Measurements from ENCODE around the gene LCE2A.
"Not testable (repeated sequence)": the region's sequence is repeated elsewhere in the genome, so short reads cannot be mapped to it uniquely, and the experiment has no call there.

Gene LCE2A

DNA sequence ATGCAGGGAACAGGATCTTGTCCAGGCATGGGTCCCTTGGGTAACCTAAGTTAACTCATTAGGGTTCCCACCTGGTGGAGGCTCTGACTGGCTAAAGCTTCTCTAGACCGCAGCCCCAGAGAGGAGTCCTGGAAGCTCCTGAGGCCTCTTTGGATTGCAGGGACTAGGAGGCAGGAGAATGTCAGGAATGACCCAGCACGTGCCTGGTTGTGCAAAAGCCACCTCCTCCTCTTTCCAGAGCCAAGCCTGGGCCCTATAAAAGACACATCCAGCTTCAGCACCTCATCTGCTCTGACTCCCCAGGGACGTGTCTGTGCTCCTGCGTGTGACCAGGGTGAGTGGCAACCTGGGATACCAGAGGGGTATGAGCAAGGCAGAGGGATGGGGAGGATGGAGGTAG is 12.3 kb upstream of the LCE2A start, which contains the start of gene LCE2B:
Gene LCE2B, plus strand, starts transcription at position 301 of the 400 bp plus-strand sequence. CDS start 721 bp downstream, outside the sequence.
- not testable (repeated sequence) for H3K9me3 ChIP-seq (ENCODE audit: low read length); H3K4me3 ChIP-seq (ENCODE audit: low read length); H2AFZ ChIP-seq (ENCODE audit: low read depth, low read length); H3K4me1 ChIP-seq (ENCODE audit: insufficient read depth, low read length); H3K27me3 ChIP-seq (ENCODE audit: insufficient read depth, low read length); H3K36me3 ChIP-seq (ENCODE audit: insufficient read depth, low read length)

DNA sequence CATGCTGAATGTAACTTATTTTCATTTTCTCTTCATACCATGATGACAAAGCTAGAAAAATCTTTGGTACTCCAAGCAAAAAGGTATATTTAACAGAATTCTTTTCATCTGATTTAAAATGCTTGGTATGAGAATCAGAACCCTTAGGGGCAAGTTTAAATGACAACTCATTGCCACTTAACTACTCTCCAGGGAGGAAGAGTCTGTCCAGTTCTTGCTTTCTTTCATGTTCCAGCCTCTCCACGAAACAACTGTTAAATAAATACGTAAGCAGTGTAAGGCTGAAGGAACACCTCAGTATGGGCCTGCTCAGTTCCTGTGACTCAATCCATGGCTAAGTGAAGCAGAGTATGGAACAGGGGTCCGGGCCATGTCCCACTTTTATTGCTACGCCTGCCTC is 1.6 kb downstream of the LCE2A start:
- Histone ChIP-seq H2AFZ (ENCODE audit: low read depth, low read length) (no peak overlapping the region), H3K36me3 (ENCODE audit: insufficient read depth, low read length) (no peaks in the 10 kb centered on the region), H3K27me3 (ENCODE audit: insufficient read depth, low read length) (no peaks in the 10 kb centered on the region), H3K4me3 (ENCODE audit: low read length) (no peak overlapping the region), H3K4me1 (ENCODE audit: insufficient read depth, low read length) (no peaks in the 10 kb centered on the region), H3K9me3 (ENCODE audit: low read length) (no peaks in the 10 kb centered on the region)

DNA sequence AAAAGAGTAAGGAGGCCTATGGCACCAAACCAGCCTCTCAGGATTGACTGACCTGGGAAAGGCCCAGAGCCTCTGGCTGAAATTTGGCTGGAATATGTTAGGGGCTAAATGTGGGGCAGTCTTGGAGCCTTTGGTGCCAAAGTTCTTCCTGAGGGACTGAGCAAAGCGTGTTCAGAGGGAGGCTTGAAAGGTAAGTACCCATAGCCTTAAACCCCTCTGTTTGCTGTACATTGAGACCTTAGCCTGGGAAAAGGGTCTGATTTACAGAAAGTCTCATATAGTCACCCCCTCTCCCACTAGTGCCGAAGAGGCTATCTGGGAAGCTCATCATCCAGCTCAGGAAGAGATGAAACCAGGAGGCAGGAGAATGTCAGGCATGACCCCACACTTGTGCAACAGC is 9.7 kb downstream of the LCE2A start, which contains the start of gene LCE4A:
Gene LCE4A, plus strand, starts transcription at position 301 of the 400 bp plus-strand sequence. CDS start 916 bp downstream, outside the sequence.
- no peak within 1 kb of the TSS for H3K4me3 ChIP-seq (ENCODE audit: low read length)
- no peaks in the 10 kb centered on the region for H3K27me3 ChIP-seq (ENCODE audit: insufficient read depth, low read length)
- no peak within 1 kb of the TSS for H2AFZ ChIP-seq (ENCODE audit: low read depth, low read length)
- no peaks in the 10 kb centered on the region for H3K4me1 ChIP-seq (ENCODE audit: insufficient read depth, low read length)
- H3K9me3 ChIP-seq (ENCODE audit: low read length): no peaks in the 10 kb centered on the region
- no peaks in the 10 kb centered on the region for H3K36me3 ChIP-seq (ENCODE audit: insufficient read depth, low read length)

DNA sequence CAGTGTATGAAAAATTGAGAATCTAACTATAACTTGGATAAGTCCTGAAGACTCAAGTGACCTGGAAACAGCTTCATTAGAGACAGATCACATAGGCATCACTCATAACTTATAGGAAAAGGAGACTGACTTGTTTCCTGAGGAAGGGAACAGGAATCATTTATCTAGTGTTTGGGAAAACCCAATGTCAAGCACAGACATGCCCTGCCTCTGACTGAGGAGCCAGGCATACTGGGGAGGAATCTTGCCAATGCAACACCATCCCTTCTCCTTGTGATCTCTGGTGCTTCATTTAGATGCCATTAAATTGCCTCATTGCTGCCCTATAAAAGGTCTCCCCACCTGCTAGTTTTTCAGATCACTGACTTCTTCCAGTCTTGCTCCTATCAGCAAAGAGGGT is 20.1 kb downstream of the LCE2A start:
- Histone ChIP-seq H3K4me1 (ENCODE audit: insufficient read depth, low read length) (no peaks in the 10 kb centered on the region), H3K36me3 (ENCODE audit: insufficient read depth, low read length) (no peaks in the 10 kb centered on the region), H3K27me3 (ENCODE audit: insufficient read depth, low read length) (no peaks in the 10 kb centered on the region), H2AFZ (ENCODE audit: low read depth, low read length) (no peak overlapping the region), H3K4me3 (ENCODE audit: low read length) (no peak overlapping the region), H3K9me3 (ENCODE audit: low read length) (no peaks in the 10 kb centered on the region)

DNA sequence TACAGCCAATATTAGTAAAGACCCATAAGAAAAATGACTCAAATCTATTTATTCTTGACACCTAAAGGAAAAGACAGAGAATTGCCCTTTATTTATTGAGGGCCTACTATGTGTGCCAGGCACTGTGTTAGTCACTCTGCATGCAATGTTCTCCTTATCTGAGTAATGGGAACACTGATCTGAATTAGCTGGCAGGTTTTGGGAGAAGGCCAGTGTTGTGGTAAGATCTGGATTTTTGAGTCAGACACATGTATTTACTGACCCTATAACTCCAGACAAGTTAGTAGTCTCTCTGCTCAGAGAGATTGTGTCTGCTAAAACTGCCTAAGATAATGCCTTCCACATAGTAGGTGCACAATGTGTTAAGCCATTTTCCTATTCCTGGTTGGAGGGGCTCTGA is 27.1 kb downstream of the LCE2A start:
- no peaks in the 10 kb centered on the region for H3K9me3 ChIP-seq (ENCODE audit: low read length)
- H3K4me3 ChIP-seq (ENCODE audit: low read length): no peak overlapping the region
- H3K36me3 ChIP-seq (ENCODE audit: insufficient read depth, low read length): no peaks in the 10 kb centered on the region
- no peaks in the 10 kb centered on the region for H3K4me1 ChIP-seq (ENCODE audit: insufficient read depth, low read length)
- H3K27me3 ChIP-seq (ENCODE audit: insufficient read depth, low read length): no peaks in the 10 kb centered on the region
- no peak overlapping the region for H2AFZ ChIP-seq (ENCODE audit: low read depth, low read length)

DNA sequence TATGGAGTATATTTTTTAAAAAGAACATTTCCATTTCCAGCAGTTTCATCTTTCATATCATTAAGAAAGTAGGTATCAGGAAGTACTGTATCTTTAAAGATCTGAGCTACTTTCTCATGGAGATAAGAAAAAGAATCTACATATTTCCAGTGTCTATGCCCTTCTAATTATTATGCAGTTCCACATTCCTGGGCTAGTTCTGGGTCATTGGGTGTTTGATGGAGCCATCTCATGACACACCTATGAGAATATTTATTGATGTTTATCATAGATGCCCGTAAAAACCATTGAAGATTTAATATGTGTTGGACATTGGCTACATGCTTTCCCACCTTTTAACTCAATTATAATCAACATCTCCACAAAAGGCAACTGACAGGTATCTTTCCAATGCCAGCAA is 30.8 kb downstream of the LCE2A start:
- Histone ChIP-seq H3K27me3 (ENCODE audit: insufficient read depth, low read length) (no peaks in the 10 kb centered on the region), H3K4me1 (ENCODE audit: insufficient read depth, low read length) (no peaks in the 10 kb centered on the region), H3K9me3 (ENCODE audit: low read length) (no peaks in the 10 kb centered on the region), H3K4me3 (ENCODE audit: low read length) (no peak overlapping the region), H2AFZ (ENCODE audit: low read depth, low read length) (no peak overlapping the region), H3K36me3 (ENCODE audit: insufficient read depth, low read length) (no peaks in the 10 kb centered on the region)

DNA sequence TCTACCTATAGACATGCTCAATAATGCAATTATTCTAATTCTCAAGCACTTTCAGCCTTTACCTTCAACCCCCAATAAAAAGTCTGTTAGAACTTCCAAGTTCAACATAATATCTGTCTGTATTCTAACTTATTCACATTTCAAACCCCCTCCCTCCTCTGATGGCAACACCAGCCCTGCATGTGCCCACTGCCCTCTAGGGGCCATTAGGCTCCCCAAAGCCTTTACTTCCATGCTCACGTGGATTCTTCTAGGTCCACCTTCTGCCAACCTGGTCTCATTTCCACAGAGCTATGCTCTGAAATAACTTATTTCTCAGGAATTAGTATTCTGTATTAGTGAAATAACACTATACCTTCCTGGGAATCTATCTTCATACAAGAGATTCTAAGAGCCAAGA is 37.5 kb downstream of the LCE2A start:
- no peaks in the 10 kb centered on the region for H3K36me3 ChIP-seq (ENCODE audit: insufficient read depth, low read length)
- H2AFZ ChIP-seq (ENCODE audit: low read depth, low read length): no peak overlapping the region
- H3K27me3 ChIP-seq (ENCODE audit: insufficient read depth, low read length): no peaks in the 10 kb centered on the region

DNA sequence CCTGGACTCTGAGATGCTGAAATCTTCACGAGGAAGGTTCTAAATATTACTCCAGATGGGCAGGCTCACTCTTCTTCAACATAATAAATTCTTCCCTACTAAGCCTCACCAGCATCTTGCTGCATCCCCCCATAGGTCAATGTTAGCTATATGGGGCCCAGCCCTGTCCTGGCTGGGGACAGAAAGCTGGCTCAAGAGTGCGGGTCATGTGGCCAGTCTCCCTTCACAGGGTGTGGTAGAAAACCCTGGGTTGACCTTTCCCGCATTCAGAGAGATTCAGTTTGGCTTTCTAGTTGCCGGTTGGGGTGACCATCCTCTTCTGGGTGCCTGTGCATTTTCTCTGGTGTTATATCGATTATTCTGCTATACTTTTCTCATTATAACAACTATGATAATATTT is 39.9 kb downstream of the LCE2A start:
- Histone ChIP-seq H3K36me3 (ENCODE audit: insufficient read depth, low read length) (no peaks in the 10 kb centered on the region), H3K4me3 (ENCODE audit: low read length) (no peak overlapping the region), H2AFZ (ENCODE audit: low read depth, low read length) (no peak overlapping the region), H3K27me3 (ENCODE audit: insufficient read depth, low read length) (no peaks in the 10 kb centered on the region), H3K4me1 (ENCODE audit: insufficient read depth, low read length) (no peaks in the 10 kb centered on the region), H3K9me3 (ENCODE audit: low read length) (no peaks in the 10 kb centered on the region)

More for the DNA sequence above, 37.5 kb downstream of the LCE2A start:
- H3K9me3 ChIP-seq (ENCODE audit: low read length): no peaks in the 10 kb centered on the region
- no peak overlapping the region for H3K4me3 ChIP-seq (ENCODE audit: low read length)
- no peaks in the 10 kb centered on the region for H3K4me1 ChIP-seq (ENCODE audit: insufficient read depth, low read length)

DNA sequence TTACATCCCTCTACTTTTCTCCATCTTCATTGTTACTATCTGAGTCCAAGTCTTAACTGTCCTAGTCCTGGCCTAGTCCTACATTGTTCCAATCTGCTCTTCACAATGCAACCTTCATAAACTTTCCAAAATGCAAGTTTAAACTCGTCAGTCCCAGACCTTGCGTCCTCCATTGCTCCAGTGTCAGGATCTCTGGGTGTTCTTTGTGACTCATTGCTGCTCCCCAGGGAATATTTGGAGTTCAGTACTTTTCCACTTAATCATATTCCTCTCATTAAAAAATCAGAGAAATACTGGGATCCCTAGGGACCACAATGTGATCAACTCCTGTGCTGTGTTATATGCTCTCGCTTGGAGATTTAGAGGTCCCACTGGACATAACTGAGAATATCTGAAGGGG is 41.7 kb downstream of the LCE2A start:
- Histone ChIP-seq H3K27me3 (ENCODE audit: insufficient read depth, low read length) (peaks cover 3% of the 10 kb centered on the region), H3K4me3 (ENCODE audit: low read length) (no peak overlapping the region), H2AFZ (ENCODE audit: low read depth, low read length) (no peak overlapping the region), H3K36me3 (ENCODE audit: insufficient read depth, low read length) (no peaks in the 10 kb centered on the region), H3K9me3 (ENCODE audit: low read length) (no peaks in the 10 kb centered on the region), H3K4me1 (ENCODE audit: insufficient read depth, low read length) (no peaks in the 10 kb centered on the region)

DNA sequence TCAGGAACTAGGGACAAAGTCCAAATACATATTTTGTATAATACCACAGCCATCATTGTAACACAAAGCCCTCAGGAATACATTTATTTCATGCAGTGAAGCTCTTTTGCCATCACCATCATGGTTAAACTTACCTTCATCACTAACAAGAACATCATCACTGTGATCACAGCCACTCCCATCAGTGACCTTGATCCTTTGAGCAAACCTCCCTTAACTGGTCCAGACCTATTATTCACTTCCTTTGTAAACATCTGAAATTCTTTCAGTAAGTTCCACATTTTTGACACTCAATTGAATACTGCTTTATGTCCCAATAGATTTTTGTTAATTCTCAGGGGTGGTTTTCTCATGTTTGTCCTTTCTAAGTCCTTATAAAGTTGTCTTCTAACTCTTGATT is 43.5 kb downstream of the LCE2A start:
- H3K27me3 ChIP-seq (ENCODE audit: insufficient read depth, low read length): peaks cover 3% of the 10 kb centered on the region
- H3K36me3 ChIP-seq (ENCODE audit: insufficient read depth, low read length): no peaks in the 10 kb centered on the region
- H3K9me3 ChIP-seq (ENCODE audit: low read length): no peaks in the 10 kb centered on the region
- no peak overlapping the region for H2AFZ ChIP-seq (ENCODE audit: low read depth, low read length)
- no peak overlapping the region for H3K4me3 ChIP-seq (ENCODE audit: low read length)
- no peaks in the 10 kb centered on the region for H3K4me1 ChIP-seq (ENCODE audit: insufficient read depth, low read length)

DNA sequence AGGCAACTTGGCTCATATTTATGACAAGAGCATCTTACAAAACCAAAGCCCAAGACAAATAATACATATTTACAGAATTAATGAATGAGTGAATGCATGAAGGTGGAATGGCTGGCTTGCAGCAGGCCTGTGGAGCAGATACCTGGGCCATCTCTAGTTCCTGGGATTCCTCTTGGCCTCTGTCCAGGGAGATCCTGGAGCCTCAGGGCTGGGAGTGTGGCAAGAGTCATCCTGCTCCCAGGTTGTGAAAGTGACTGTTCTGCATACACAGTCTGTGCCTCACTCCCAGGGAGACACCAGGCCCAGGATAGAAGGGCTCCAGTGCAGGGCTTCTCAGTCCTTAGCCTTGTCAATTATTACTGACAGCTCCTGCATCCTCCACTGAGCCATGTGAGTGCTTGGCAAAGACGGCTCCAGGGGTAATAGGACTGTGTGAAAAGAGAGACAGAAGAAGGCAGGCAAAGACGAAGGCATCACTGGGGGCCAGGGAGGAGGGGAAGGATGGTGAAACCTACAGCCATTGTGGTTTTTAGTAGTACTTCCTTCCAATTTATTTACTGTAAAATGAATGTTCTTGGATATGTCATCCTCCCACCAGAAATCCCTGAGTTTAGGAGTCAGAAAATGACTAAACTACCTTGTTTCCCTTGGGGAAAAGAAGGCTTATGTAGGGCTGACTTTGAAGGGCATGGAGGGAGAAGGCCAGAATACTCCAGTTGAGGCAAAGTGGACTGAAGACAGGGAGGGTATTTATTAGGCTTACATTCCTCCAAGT is 45.4 kb downstream of the LCE2A start:
- H3K27me3 ChIP-seq (ENCODE audit: insufficient read depth, low read length): peaks cover 3% of the 10 kb centered on the region
- H3K36me3 ChIP-seq (ENCODE audit: insufficient read depth, low read length): no peaks in the 10 kb centered on the region
- H3K4me1 ChIP-seq (ENCODE audit: insufficient read depth, low read length): no peaks in the 10 kb centered on the region
- H3K9me3 ChIP-seq (ENCODE audit: low read length): no peaks in the 10 kb centered on the region
- H3K4me3 ChIP-seq (ENCODE audit: low read length): no peak overlapping the region
- no peak overlapping the region for H2AFZ ChIP-seq (ENCODE audit: low read depth, low read length)

DNA sequence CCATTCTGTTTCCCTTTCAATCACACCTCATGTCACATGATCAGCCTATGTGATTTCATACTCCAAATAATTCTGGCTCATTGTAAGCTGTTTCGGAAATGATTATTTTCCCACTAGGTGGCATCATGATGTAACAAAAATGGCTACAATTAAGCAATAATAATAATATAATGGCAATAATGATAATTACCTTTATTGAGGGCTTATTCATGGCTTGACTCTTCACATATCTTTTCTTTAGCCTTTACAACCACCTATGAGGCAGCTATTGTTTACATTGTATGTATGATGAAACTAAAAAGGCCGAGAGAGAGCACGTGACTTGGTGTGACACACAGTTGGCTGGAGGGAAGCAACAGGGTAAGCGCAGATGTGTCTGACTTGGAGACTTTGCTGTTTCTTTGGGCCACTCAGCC is 47.2 kb downstream of the LCE2A start:
- Histone ChIP-seq H3K27me3 (ENCODE audit: insufficient read depth, low read length) (peaks cover 3% of the 10 kb centered on the region), H2AFZ (ENCODE audit: low read depth, low read length) (no peak overlapping the region), H3K4me3 (ENCODE audit: low read length) (no peak overlapping the region), H3K36me3 (ENCODE audit: insufficient read depth, low read length) (no peaks in the 10 kb centered on the region), H3K9me3 (ENCODE audit: low read length) (no peaks in the 10 kb centered on the region), H3K4me1 (ENCODE audit: insufficient read depth, low read length) (no peaks in the 10 kb centered on the region)

DNA sequence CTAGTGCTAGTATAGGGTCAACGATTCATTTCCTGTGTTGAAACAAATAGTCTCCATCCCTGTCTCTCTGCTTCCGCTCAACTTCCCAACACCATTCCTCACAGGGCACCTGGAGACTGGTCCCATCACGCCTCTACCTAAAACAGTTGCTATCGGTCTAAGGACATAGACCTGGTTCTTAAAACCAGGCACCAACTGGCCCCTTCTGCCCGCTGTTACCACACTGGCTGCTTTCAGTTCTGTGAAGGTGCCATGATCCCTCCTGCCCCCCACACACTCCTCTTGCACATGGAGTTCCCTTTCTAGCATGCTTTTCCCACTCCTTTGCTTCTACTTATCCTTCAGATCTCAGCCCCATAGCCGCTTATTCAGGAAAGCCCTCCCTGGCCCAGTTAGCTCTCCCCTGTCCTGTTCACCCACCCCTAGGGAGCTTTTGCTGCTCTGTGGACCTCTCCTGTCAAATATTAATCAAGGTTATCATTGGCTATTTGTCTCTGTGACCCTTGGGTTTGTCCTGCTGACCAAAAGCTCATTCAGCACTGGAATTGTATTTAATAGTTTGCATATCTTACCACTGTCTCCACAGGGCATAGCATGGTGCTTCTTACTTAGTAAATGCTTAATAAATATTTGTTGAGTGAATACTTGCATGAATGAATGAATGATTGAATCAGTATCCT is 47.8 kb downstream of the LCE2A start:
- Histone ChIP-seq H3K4me1 (ENCODE audit: insufficient read depth, low read length) (no peaks in the 10 kb centered on the region), H3K27me3 (ENCODE audit: insufficient read depth, low read length) (peaks cover 3% of the 10 kb centered on the region), H3K9me3 (ENCODE audit: low read length) (no peaks in the 10 kb centered on the region), H3K36me3 (ENCODE audit: insufficient read depth, low read length) (no peaks in the 10 kb centered on the region), H2AFZ (ENCODE audit: low read depth, low read length) (no peak overlapping the region), H3K4me3 (ENCODE audit: low read length) (no peak overlapping the region)

All from neuron (in vitro differentiated cells).